Inferior parietal cortex (tissue), 1 donor: ENCODE data around the gene BAIAP3.

Source experiments
- DNase-seq: peaks from one replicate; pipeline ENCODE4 v3.0.0-alpha.2; 2016; ENCODE audit errors: extremely low spot score

The BAIAP3 gene

GRCh38 chr16:1371054-1371978 is 37.9 kb downstream of the BAIAP3 start:
- DNase-seq = no peak

GRCh38 chr16:1372292-1372950 is 39.0 kb downstream of the BAIAP3 start:
- no peak for DNase-seq

GRCh38 chr16:1374418-1375297 is 41.2 kb downstream of the BAIAP3 start:
- no peak for DNase-seq

GRCh38 chr16:1375298-1375640 is 41.8 kb downstream of the BAIAP3 start:
- no peak for DNase-seq

- no peak for DNase-seq
Observed at GRCh38 chr16:1375741-1376410, 42.4 kb downstream of the BAIAP3 start.

GRCh38 chr16:1377406-1378010 is 44.1 kb downstream of the BAIAP3 start:
- DNase-seq = no peak

- DNase-seq = no peak
Observed at GRCh38 chr16:1378087-1378803, 44.8 kb downstream of the BAIAP3 start.

- no peak for DNase-seq
Observed at GRCh38 chr16:1378804-1379303, 45.4 kb downstream of the BAIAP3 start.

GRCh38 chr16:1379304-1380076 is 46.0 kb downstream of the BAIAP3 start:
- no peak for DNase-seq

- no peak for DNase-seq
Observed at GRCh38 chr16:1380195-1380594, 46.8 kb downstream of the BAIAP3 start.

GRCh38 chr16:1381612-1382406 is 48.4 kb downstream of the BAIAP3 start:
- no peak for DNase-seq

- DNase-seq = no peak
Observed at GRCh38 chr16:1383556-1383955, 50.1 kb downstream of the BAIAP3 start.

GRCh38 chr16:1385232-1385631 is 51.8 kb downstream of the BAIAP3 start:
- no peak for DNase-seq

- no peak for DNase-seq
Observed at GRCh38 chr16:1387331-1387730, 53.9 kb downstream of the BAIAP3 start.

GRCh38 chr16:1389762-1390161 is 56.3 kb downstream of the BAIAP3 start:
- DNase-seq = no peak

- DNase-seq = no peak
Observed at GRCh38 chr16:1390239-1390779, 56.9 kb downstream of the BAIAP3 start.

GRCh38 chr16:1392826-1393225 is 59.4 kb downstream of the BAIAP3 start:
- DNase-seq = no peak

- no peak for DNase-seq
Observed at GRCh38 chr16:1393613-1394176, 60.2 kb downstream of the BAIAP3 start.
